C4-2B (cell line): ENCODE data around the gene OSBPL5.

Experiments
- H3K27ac ChIP-seq: fragments of 450-650 bp; 2 replicates; pipeline ENCODE4 v1.5.1; 2017
- CTCF ChIP-seq: fragments of 450-650 bp; conservative IDR thresholded peaks from 2 replicates; pipeline ENCODE4 v1.5.1; 2017; ENCODE audit warnings: mild to moderate bottlenecking
- ZFX ChIP-seq: fragments of 450-650 bp; IDR thresholded peaks from 2 replicates; pipeline ENCODE4 v1.6.1; 2017

The OSBPL5 gene

GRCh38 chr11:3197044-3197695 is 32.1 kb upstream of the OSBPL5 start:
- TF ChIP-seq ZFX (no peak), CTCF (no peak)
- no peak overlapping the region for H3K27ac ChIP-seq

- TF ChIP-seq CTCF = no peak
- no peak overlapping the region for H3K27ac ChIP-seq
Observed at GRCh38 chr11:3196161-3197043, 31.3 kb upstream of the OSBPL5 start.

GRCh38 chr11:3195251-3196160 is 30.4 kb upstream of the OSBPL5 start:
- TF ChIP-seq ZFX (no peak), CTCF (no peak; the same call in 1 of the 2 replicates)

GRCh38 chr11:3194016-3194816 is 29.1 kb upstream of the OSBPL5 start:
- no peak overlapping the region for H3K27ac ChIP-seq
- TF ChIP-seq CTCF (no peak), ZFX (no peak)

More at GRCh38 chr11:3195251-3196160, 30.4 kb upstream of the OSBPL5 start:
- H3K27ac ChIP-seq = no peak overlapping the region

GRCh38 chr11:3193373-3194015 is 28.4 kb upstream of the OSBPL5 start:
- TF ChIP-seq ZFX (no peak), CTCF (no peak)
- H3K27ac ChIP-seq = no peak overlapping the region

- no peak for TF ChIP-seq ZFX
- no peak for TF ChIP-seq CTCF
- no peak overlapping the region for H3K27ac ChIP-seq
Observed at GRCh38 chr11:3192511-3193372, 27.6 kb upstream of the OSBPL5 start.
